CD14-positive monocyte (primary cell): ENCODE results near the gene KRTAP1-1. TPM values are rescaled to one million over a fixed set of nuclear protein-coding genes. Genes with fewer than 3 reads are reported as not detected.

Experiments
- DNase-seq, 3 donors: peaks; one replicate each; pipeline ENCODE4 v3.0.0-alpha.2; 2011 to 2022
- H2AFZ ChIP-seq: 2 replicates; pipeline ENCODE4 v1.6.0; 2012; ENCODE audit warnings: mild to moderate bottlenecking, low read depth, low read length, inconsistent platforms; ENCODE audit not compliant: insufficient read depth, poor library complexity, severe bottlenecking
- H3K27ac ChIP-seq, 2 donors: 1 replicate in 1 of 2; 2 replicates in 1 of 2; pipeline ENCODE4 v1.5.1; 2012 to 2013; ENCODE audit warnings: low read length in 2 of 2, control low read depth in 1 of 2, inconsistent platforms in 1 of 2, low read depth in 1 of 2, mild to moderate bottlenecking in 1 of 2
- H3K27me3 ChIP-seq, 2 donors: one replicate each; pipeline versions ENCODE4 v1.6.0 to v1.6.1; 2011 to 2013; ENCODE audit warnings: low read length in 2 of 2; ENCODE audit not compliant: control insufficient read depth in 2 of 2, insufficient read depth in 2 of 2
- H3K36me3 ChIP-seq, 2 donors: replicated peaks in 1 of 2; 1 replicate in 1 of 2; 2 replicates in 1 of 2; pipeline versions ENCODE4 v1.5.1 to v1.6.1; 2012 to 2013; ENCODE audit warnings: low read length in 2 of 2, control low read depth in 1 of 2, inconsistent platforms in 1 of 2, mild to moderate bottlenecking in 1 of 2; ENCODE audit not compliant: insufficient read depth in 2 of 2, control insufficient read depth in 1 of 2
- H3K4me1 ChIP-seq, 2 donors: 1 replicate in 1 of 2; 2 replicates in 1 of 2; pipeline versions ENCODE4 v1.5.1 to v1.6.1; 2012 to 2013; ENCODE audit warnings: low read length in 2 of 2, control low read depth in 1 of 2, inconsistent platforms in 1 of 2, mild to moderate bottlenecking in 1 of 2, moderate library complexity in 1 of 2; ENCODE audit not compliant: insufficient read depth in 2 of 2, control insufficient read depth in 1 of 2
- H3K4me2 ChIP-seq: replicated peaks from 2 replicates; pipeline ENCODE3; 2012; ENCODE audit warnings: low read length, moderate library complexity, mild to moderate bottlenecking; ENCODE audit not compliant: poor library complexity, severe bottlenecking; ENCODE audit errors: extremely low read depth
- H3K4me3 ChIP-seq, 3 experiments: fragments of 200-600 bp in 1 of 3; sonication (generic) in 1 of 3; replicated peaks in 1 of 3; 1 replicate in 2 of 3; 2 replicates in 1 of 3; pipeline ENCODE4 v1.5.1; 2011 to 2013; ENCODE audit warnings: low read length in 3 of 3, mild to moderate bottlenecking in 3 of 3, control low read depth in 2 of 3, low read depth in 2 of 3, inconsistent platforms in 1 of 3, moderate library complexity in 1 of 3
- H3K79me2 ChIP-seq: 2 replicates; pipeline ENCODE4 v1.6.0; 2012; ENCODE audit warnings: mild to moderate bottlenecking, control low read depth, inconsistent platforms, low read length, moderate library complexity; ENCODE audit not compliant: insufficient read depth
- H3K9ac ChIP-seq: 2 replicates; pipeline ENCODE4 v1.6.0; 2017; ENCODE audit warnings: low read length, mild to moderate bottlenecking; ENCODE audit not compliant: insufficient read depth, poor library complexity, severe bottlenecking
- H3K9me3 ChIP-seq, 2 donors: replicated peaks in 1 of 2; 1 replicate in 1 of 2; 2 replicates in 1 of 2; pipeline versions ENCODE4 v1.5.1 to v1.6.1; 2012 to 2013; ENCODE audit warnings: low read length in 2 of 2, control low read depth in 1 of 2; ENCODE audit not compliant: control insufficient read depth in 1 of 2, insufficient read depth in 1 of 2
- H4K20me1 ChIP-seq: 2 replicates; pipeline ENCODE4 v1.6.0; 2012; ENCODE audit warnings: mild to moderate bottlenecking, low read length, control low read depth, moderate library complexity; ENCODE audit not compliant: insufficient read depth
- H3K27ac Mint-ChIP-seq, 7 donors: one replicate each; pipeline ENCODE4 v1.8.0; 2020; ENCODE audit warnings: mild to moderate bottlenecking in 7 of 7, mixed read lengths in 7 of 7, moderate library complexity in 6 of 7, inconsistent platforms in 2 of 7
- H3K27me3 Mint-ChIP-seq, 3 donors: one replicate each; pipeline ENCODE4 v1.8.0; 2021 to 2022; ENCODE audit warnings: low read depth in 3 of 3, mild to moderate bottlenecking in 3 of 3, mixed read lengths in 3 of 3, moderate library complexity in 3 of 3, inconsistent platforms in 1 of 3
- H3K36me3 Mint-ChIP-seq, 2 donors: one replicate each; pipeline ENCODE4 v1.8.0; 2020; ENCODE audit warnings: mixed read lengths in 2 of 2, inconsistent platforms in 1 of 2, mild to moderate bottlenecking in 1 of 2
- H3K4me1 Mint-ChIP-seq: one replicate; pipeline ENCODE4 v1.8.0; 2020; ENCODE audit warnings: mild to moderate bottlenecking, mixed read lengths
- H3K4me3 Mint-ChIP-seq, 2 donors: one replicate each; pipeline ENCODE4 v1.8.0; 2020; ENCODE audit warnings: mild to moderate bottlenecking in 2 of 2, mixed read lengths in 2 of 2, moderate library complexity in 1 of 2
- H3K9me3 Mint-ChIP-seq, 7 donors: one replicate each; pipeline ENCODE4 v1.8.0; 2020 to 2022; ENCODE audit warnings: mixed read lengths in 7 of 7, mild to moderate bottlenecking in 6 of 7, moderate library complexity in 6 of 7, inconsistent platforms in 2 of 7
- CTCF ChIP-seq: fragments of 200-600 bp; IDR thresholded peaks from one replicate; pipeline ENCODE4 v1.8.0; 2022; ENCODE audit warnings: antibody characterized with exemption, mild to moderate bottlenecking
- WGBS: methylation state at CpG from one replicate; pipeline ENCODE4 v1.1.5; 2013; ENCODE audit warnings: missing lambda C conversion rate; ENCODE audit not compliant: insufficient coverage; 5-methylcytosine and 5-hydroxymethylcytosine counted together
- intact Hi-C, 2 donors: fragments of 100-400 bp; cut with micrococcal nuclease; formaldehyde crosslinking; loops; one replicate each; pipeline versions ENCODE4 v1.15.0 to v1.15.1; 2023
- polyA plus RNA-seq, 3 donors: library from polyadenylated mRNA; depleted of rRNA in 1 of 3; unstranded in 2 of 3; stranded (reverse) in 1 of 3; fragments of 300-500 nt in 2 of 3; fragments of >200 nt in 1 of 3; fragmentation: Illumina TruSeq in 2 of 3; gene quantifications; 1 replicate in 2 of 3; 2 replicates in 1 of 3; pipeline ENCODE4 v1.2.3, GENCODE V29; 2012 to 2021

Gene KRTAP1-1
- polyA plus RNA-seq, 3 donors, result not detected

- no peak overlapping the region for H3K4me3 ChIP-seq
- TF ChIP-seq CTCF, result no peak
- H3K27ac ChIP-seq, result no peak overlapping the region
- no peak overlapping the region for H3K27ac Mint-ChIP-seq
- H3K79me2 ChIP-seq, result no peaks in the 10 kb centered on the region
- H3K9ac ChIP-seq, result no peak overlapping the region
- H3K4me1 ChIP-seq, result no peaks in the 10 kb centered on the region
- H3K27me3 Mint-ChIP-seq, result peaks cover 0 to 3% (median 2%) of the 10 kb centered on the region in 3 donors
- no peak for DNase-seq
- no peaks in the 10 kb centered on the region for H3K27me3 ChIP-seq
- H3K4me2 ChIP-seq, result no peak overlapping the region
- no peaks in the 10 kb centered on the region for H3K4me1 Mint-ChIP-seq
- H3K36me3 Mint-ChIP-seq, result no peaks in the 10 kb centered on the region
- H3K9me3 ChIP-seq, result no peaks in the 10 kb centered on the region
- H3K36me3 ChIP-seq, result no peaks in the 10 kb centered on the region
- no peaks in the 10 kb centered on the region for H4K20me1 ChIP-seq
- no peak overlapping the region for H3K4me3 Mint-ChIP-seq
- no peak overlapping the region for H2AFZ ChIP-seq
- H3K9me3 Mint-ChIP-seq, result peaks cover 0 to 2% (median 0%) of the 10 kb centered on the region in 7 donors
- intact Hi-C loops, result no loop called here
- WGBS, result 88% methylated on average over 1 of the region's 1 CpG
These were observed 27.6 kb downstream of the KRTAP1-1 start for GRCh38 chr17:41013606-41014005.

- no peaks in the 10 kb centered on the region for H3K36me3 Mint-ChIP-seq
- no peaks in the 10 kb centered on the region for H3K36me3 ChIP-seq
- H2AFZ ChIP-seq, result no peak overlapping the region
- peaks cover 0 to 2% (median 0%) of the 10 kb centered on the region in 7 donors for H3K9me3 Mint-ChIP-seq
- no peak overlapping the region for H3K4me3 Mint-ChIP-seq
- H3K4me1 Mint-ChIP-seq, result no peaks in the 10 kb centered on the region
- H3K9ac ChIP-seq, result no peak overlapping the region
- no peak overlapping the region for H3K4me3 ChIP-seq
- H3K4me1 ChIP-seq, result no peaks in the 10 kb centered on the region
- H3K27ac Mint-ChIP-seq, result no peak overlapping the region
- H3K79me2 ChIP-seq, result no peaks in the 10 kb centered on the region
- no CpG with 5 or more reads among the region's 3 CpGs for WGBS
- no peaks in the 10 kb centered on the region for H3K27me3 ChIP-seq
- no peak for DNase-seq
- intact Hi-C loops, result no loop called here
- TF ChIP-seq CTCF, result no peak
- H3K9me3 ChIP-seq, result no peaks in the 10 kb centered on the region
- no peak overlapping the region for H3K27ac ChIP-seq
- H3K27me3 Mint-ChIP-seq, result peaks cover 0 to 3% (median 3%) of the 10 kb centered on the region in 3 donors
- no peaks in the 10 kb centered on the region for H4K20me1 ChIP-seq
- no peak overlapping the region for H3K4me2 ChIP-seq
These were observed 28.1 kb downstream of the KRTAP1-1 start for GRCh38 chr17:41013181-41013580.
